NCI-H526 treated with DMSO at 0.1 percent for 48 hours (cell line): ENCODE results near the gene RDH5.
A peak's percentile ranks its signal among the peaks of the same experiment; 100 is the strongest.

ENCODE experiments used
- DNase-seq: peaks from one replicate; lab custom pipeline; 2025; lab: John Stamatoyannopoulos, UW

The RDH5 gene

GRCh38 chr12:55712700-55713415 lies 7.3 kb upstream of the RDH5 start:
- no peak for DNase-seq

DNA sequence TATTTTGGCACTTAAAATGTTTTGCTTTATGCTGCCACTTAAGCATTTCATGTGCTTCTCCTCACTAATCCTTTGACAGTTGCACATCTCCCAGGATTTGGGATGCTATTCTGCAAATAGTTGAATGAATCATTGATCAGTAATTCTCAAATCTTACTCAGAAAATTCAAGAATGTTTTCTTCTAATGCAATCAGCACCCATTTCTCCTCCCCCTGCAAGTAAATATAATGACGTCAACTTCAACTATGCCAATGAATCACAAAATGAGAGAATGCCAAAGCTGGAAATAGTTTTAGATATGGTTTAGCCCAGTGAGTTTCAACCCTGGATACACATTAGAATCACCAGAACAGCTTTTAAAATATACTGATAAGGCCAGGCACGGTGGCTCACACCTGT lies 6.5 kb upstream of the RDH5 start:
- DNase-seq = no peak

- no peak for DNase-seq
Measured at GRCh38 chr12:55715169-55715764, 4.9 kb upstream of the RDH5 start.

GRCh38 chr12:55715833-55716581 lies 4.2 kb upstream of the RDH5 start, which contains the start of gene BLOC1S1:
TSS of gene BLOC1S1 (plus strand) at chr12:55716046. CDS start at chr12:55716052, 6 bp downstream.
- DNase-seq = peak; percentile 67

DNA sequence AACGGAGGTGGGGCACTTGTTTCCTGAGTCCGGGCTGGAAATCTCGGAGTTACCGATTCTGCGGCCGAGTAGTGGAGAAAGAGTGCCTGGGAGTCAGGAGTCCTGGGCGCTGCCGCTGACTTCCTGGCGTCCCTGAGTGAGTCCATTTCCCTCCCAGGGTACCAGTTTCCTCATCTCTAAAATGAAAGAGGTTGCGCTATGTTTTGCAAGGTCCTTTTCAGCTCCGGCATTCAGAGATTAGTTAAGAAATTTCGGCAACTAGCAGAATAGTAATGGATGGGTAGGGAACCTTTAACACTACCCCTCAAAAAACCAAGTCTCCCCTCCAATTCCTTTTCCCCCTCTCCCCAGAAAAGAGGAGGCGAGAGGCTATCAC lies 3.6 kb upstream of the RDH5 start:
- DNase-seq = no peak

DNA sequence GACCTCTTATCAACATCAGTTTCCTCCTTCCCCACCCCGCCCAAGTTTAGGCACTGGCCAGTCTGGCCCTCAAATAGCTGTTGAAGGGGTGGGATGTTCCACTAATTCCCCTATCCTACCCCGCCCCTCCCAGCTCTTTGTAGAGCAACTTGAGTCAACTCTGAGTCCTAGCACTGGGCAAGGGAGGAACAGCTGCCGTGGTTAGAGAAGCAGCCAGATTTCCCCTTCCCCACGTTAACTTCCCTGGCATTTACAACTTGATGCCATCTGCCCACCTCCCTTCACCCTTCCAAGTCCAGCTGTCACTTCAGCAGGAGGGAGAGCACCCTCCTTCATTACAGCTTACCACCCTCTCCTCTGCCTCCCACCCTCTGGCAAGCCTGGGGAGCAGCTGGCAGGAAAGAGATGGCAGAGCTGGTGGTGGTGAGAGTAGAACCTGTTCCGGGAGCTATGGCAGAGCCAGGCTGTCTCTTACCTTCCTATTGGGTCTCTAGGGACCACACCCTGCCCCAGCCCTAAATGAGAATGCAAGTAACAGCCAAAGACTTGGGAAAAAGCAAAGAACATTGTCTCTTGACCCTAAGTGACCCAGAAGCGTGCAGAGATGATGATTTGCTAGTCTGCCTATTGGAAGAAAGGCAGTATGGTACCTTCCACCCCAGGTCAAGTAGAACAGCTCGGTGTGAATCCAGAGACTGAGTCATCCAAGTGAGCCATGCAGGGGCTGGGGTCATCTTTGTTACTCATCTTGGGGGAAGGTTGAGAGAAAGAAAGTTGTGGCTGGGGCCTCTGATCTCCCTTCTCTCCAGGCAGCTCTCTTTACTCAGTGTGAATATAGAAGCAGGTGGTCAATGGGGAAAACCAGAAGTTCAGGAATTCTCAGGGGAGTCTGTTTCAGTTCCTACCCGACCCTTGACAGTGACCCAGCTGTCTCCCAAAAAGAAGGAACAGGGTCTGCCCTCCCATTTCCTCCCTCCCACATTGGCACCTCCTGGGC lies 2.9 kb upstream of the RDH5 start:
- DNase-seq = no peak

- DNase-seq = no peak
Measured at GRCh38 chr12:55718015-55718414, 2.2 kb upstream of the RDH5 start.

GRCh38 chr12:55718624-55719275 lies 1.4 kb upstream of the RDH5 start:
- peak; percentile 42 for DNase-seq

- no peak for DNase-seq
Measured at GRCh38 chr12:55719371-55719770, 822 bp upstream of the RDH5 start.

GRCh38 chr12:55720894-55721444 lies 776 bp downstream of the RDH5 start:
- no peak for DNase-seq

GRCh38 chr12:55721601-55722213 lies 1.5 kb downstream of the RDH5 start:
- no peak for DNase-seq

DNA sequence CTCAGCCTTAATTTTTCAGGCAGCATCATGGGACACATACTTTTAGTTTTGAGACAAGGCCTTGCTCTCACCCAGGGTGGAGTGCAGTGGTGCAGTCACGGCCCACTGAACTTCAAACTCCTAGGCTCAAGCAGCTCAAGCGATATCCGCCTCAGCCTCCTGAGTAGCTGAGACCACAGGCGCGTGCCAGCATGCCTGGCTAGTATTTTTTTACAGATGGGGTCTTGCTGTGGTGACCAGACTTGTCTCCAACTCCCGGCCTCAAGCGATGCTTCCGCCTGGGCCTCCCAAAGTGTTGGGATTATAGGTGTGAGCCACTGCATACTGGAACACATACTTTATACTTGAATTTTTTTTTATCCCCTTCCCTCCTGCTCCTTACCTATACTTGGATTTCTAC lies 2.8 kb downstream of the RDH5 start:
- DNase-seq = no peak

DNA sequence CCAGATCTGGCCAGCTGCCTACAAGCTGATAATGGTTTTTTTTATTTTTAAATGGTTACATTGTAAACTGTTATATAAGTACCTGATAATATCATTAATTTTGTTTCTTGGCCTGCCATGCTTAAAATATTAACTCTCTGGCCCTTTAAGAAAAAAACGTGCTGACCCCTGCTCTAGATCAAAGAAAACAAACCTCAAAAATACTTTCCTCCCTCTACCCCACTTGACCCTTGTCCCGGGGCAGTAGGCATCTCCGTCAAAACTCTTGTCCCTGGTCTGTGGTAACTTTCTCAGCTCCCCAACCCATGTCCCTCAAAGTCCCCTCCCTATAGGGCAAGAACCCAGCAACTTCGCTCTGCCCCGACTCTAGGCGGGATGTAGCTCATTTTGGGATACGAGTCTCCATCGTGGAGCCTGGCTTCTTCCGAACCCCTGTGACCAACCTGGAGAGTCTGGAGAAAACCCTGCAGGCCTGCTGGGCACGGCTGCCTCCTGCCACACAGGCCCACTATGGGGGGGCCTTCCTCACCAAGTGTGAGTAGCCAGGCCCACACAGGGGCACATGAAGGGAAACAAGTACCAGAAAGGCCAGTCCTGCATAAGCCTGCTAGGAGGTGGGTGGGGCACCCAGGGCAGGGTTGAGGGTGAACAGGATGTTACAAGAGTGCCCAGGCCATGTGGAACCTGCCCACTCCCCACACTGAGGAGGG lies 3.5 kb downstream of the RDH5 start:
- DNase-seq = no peak

- DNase-seq = no peak
Measured at GRCh38 chr12:55724226-55724939, 4.2 kb downstream of the RDH5 start.

GRCh38 chr12:55724940-55725309 lies 4.7 kb downstream of the RDH5 start:
- DNase-seq = no peak

DNA sequence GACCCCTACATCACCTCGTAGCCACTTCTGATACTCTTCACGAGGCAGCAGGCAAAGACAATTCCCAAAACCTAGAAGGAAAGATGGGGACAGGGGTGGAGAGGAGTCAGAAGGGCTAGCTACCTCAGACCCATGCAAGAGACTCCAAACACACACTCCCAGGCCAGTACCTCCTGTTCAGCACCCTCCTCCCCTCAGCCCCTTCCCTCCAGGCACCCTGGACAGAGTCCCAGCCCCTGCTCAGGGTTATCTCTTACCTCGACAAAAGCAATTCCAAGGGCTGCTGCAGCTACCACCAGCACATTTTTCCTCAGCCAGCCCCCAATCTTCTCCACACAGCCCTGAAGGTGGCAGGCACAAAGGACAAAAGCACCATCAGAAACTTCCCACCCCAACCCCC lies 5.4 kb downstream of the RDH5 start:
- DNase-seq = no peak

DNA sequence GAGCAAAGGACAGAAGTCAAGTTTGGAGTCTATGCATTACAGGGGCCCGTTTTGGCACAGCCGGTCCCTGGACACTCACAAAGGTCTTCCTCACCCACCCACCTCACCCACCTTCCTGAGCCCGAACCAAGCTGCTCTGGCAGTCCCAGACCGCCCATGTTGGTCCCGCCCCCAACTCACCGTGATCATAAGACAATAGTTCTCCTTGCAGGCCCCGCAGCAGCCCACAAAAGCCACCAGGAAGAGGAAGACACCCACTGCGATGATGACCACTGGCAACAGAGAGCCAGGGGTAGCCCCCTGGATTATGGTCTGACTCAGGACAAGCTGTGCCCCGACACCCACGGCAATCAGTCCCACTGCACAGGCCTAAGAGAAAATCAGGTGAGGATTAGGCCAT lies 6.8 kb downstream of the RDH5 start:
- no peak for DNase-seq

GRCh38 chr12:55727643-55728185 lies 7.5 kb downstream of the RDH5 start:
- no peak for DNase-seq
